Common myeloid progenitor, CD34-positive (primary cell): Measurements from ENCODE around the gene PPDPF.

Experiments
- CTCF ChIA-PET: fragments of 350-600 bp; sonication (Branson Sonifier 250); formaldehyde crosslinking; loops from one replicate; lab custom pipeline; 2021; ENCODE audit warnings: antibody characterized with exemption; lab: Charles Lee
- POLR2A ChIA-PET: fragments of 350-600 bp; sonication (Branson Sonifier 250); formaldehyde crosslinking; loops from one replicate; lab custom pipeline; 2021; ENCODE audit warnings: antibody characterized with exemption; lab: Charles Lee
- DNase-seq, 3 donors: peaks; one replicate each; pipeline versions ENCODE4 v3.0.0 to v3.0.0-alpha.2; 2013
- H3K27ac ChIP-seq, 2 experiments: 1 replicate in 1 of 2; 2 replicates in 1 of 2; pipeline ENCODE4 v1.7.0; 2013; ENCODE audit warnings: inconsistent platforms in 2 of 2, low read length in 2 of 2, mild to moderate bottlenecking in 2 of 2, low read depth in 1 of 2, moderate library complexity in 1 of 2; ENCODE audit not compliant: severe bottlenecking in 2 of 2, insufficient read depth in 1 of 2, poor library complexity in 1 of 2
- H3K27me3 ChIP-seq, 5 experiments: replicated peaks in 2 of 5; 1 replicate in 3 of 5; 2 replicates in 2 of 5; pipeline versions ENCODE4 v1.6.1 to v1.7.0; 2013; ENCODE audit warnings: low read length in 4 of 5, mild to moderate bottlenecking in 2 of 5, moderate library complexity in 2 of 5, inconsistent platforms in 1 of 5; ENCODE audit not compliant: insufficient read depth in 5 of 5, control insufficient read depth in 4 of 5
- H3K36me3 ChIP-seq, 4 experiments: 1 replicate in 2 of 4; 2 replicates in 2 of 4; pipeline versions ENCODE4 v1.6.1 to v1.7.0; 2013; ENCODE audit warnings: low read length in 3 of 4, control low read depth in 1 of 4, mild to moderate bottlenecking in 1 of 4; ENCODE audit not compliant: control insufficient read depth in 4 of 4, insufficient read depth in 4 of 4
- H3K4me1 ChIP-seq, 4 experiments: 1 replicate in 3 of 4; 2 replicates in 1 of 4; pipeline versions ENCODE4 v1.6.1 to v1.7.1; 2013; ENCODE audit warnings: low read length in 3 of 4, mild to moderate bottlenecking in 3 of 4, control low read depth in 1 of 4, inconsistent platforms in 1 of 4, moderate library complexity in 1 of 4; ENCODE audit not compliant: control insufficient read depth in 4 of 4, insufficient read depth in 4 of 4; ENCODE audit errors: control extremely low read depth in 1 of 4
- H3K4me3 ChIP-seq, 7 experiments: 1 replicate in 4 of 7; 2 replicates in 3 of 7; pipeline versions ENCODE4 v1.5.1 to v1.7.0; 2013; ENCODE audit warnings: mild to moderate bottlenecking in 7 of 7, low read length in 6 of 7, moderate library complexity in 6 of 7, inconsistent platforms in 2 of 7, low read depth in 2 of 7, control low read depth in 1 of 7; ENCODE audit not compliant: insufficient read depth in 4 of 7, control insufficient read depth in 1 of 7; ENCODE audit errors: extremely low read depth in 1 of 7
- H3K9me3 ChIP-seq, 5 experiments: 1 replicate in 4 of 5; 2 replicates in 1 of 5; pipeline versions ENCODE4 v1.6.1 to v1.7.1; 2013; ENCODE audit warnings: low read length in 4 of 5, mild to moderate bottlenecking in 2 of 5, inconsistent platforms in 1 of 5, low read depth in 1 of 5, moderate library complexity in 1 of 5; ENCODE audit not compliant: control insufficient read depth in 4 of 5, insufficient read depth in 2 of 5; ENCODE audit errors: control extremely low read depth in 1 of 5
- WGBS: methylation state at CpG from one replicate; pipeline ENCODE4 v1.1.5; 2013; ENCODE audit not compliant: insufficient coverage; 5-methylcytosine and 5-hydroxymethylcytosine counted together

The PPDPF gene

DNA sequence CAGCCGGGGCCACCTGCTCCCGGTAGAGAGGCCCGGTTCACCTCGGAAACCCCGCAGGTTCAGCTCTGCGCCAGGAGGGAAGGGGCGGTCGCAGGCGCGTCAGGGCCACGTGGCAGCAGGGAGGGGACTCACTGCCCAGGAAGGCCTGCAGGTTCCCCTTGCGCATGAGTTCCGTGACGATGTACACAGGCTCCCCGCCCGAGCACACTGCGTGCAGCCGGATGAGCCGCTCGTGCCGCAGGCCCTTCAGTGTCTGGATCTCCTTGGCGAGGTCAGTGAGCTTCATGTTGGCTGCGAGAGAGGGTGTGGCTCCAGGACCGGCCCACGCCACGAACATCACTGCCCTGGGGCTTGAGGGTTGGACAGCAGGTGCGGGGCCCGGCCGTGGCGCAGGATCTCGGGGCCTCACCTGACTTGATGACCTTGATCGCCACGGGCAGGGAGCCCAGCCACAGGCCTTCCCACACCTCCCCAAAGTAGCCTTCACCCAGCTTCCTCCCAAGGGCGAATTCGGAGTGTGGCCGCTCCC is 21.5 kb downstream of the PPDPF start:
- 95% methylated on average over 36 of the region's 36 CpGs for WGBS
- Histone ChIP-seq H3K36me3 (no peaks in the 10 kb centered on the region), H3K4me1 (peaks cover 0 to 21% (median 15%) of the 10 kb centered on the region in 4 experiments), H3K27me3 (peaks cover 0 to 11% (median 2%) of the 10 kb centered on the region in 5 experiments), H3K9me3 (no peaks in the 10 kb centered on the region), H3K27ac (no peak overlapping the region), H3K4me3 (no peak overlapping the region)
- no peak for DNase-seq
- ChIA-PET CTCF (interaction anchor here (1.2 to 1.8 kb wide), 2 partner anchors 21 to 24 kb away, joined by 4 read pairs; partner anchors contain the start of gene PPDPF), POLR2A (no interaction called here)

DNA sequence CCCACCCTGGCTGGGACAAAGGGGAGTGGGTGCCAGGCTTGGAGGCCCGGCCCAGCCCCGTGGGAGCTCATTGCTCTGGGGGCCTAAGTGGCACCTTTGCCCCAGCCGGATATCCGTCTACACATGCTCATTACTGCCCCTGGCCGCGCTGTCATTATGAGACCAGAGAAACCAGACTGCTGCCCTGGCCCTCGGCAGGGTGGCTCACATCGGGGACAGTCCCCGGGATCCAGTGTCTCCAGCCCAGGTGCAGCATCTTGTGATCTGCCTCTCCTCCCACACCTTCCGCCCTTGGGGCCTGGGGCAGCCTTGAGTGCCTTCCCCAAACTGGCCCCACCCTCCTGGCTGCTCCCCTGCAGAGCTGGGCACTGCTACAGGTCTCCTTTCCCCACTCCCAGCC is 22.1 kb downstream of the PPDPF start:
- Histone ChIP-seq H3K27ac (no peak overlapping the region), H3K4me1 (peaks cover 0 to 15% (median 9%) of the 10 kb centered on the region in 4 experiments)
- POLR2A ChIA-PET: no interaction called here

DNA sequence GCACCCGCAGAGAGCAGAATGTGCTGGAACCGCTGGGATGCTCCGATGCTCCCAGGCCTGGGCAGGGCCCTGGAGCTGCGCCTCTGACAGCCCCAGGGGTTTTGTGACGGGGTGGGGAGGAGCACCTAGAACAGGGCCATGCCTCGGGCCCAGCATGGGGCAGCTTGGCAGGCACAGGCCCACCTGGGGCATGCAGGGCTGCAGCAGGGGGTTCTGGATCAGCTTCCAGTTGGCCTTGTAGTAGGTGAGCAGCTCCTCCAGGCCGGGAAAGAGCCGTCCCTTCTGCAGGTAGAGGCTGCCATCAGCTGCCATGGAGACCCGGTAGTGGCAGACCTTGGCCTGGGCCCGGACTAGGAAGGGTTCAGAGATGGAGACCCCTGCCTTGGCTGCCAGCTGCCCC is 22.6 kb downstream of the PPDPF start:
- no peaks in the 10 kb centered on the region for H3K9me3 ChIP-seq
- H3K36me3 ChIP-seq: no peaks in the 10 kb centered on the region
- peaks cover 0 to 11% (median 6%) of the 10 kb centered on the region in 4 experiments for H3K4me1 ChIP-seq
- 100% methylated on average over 4 of the region's 10 CpGs for WGBS
- ChIA-PET POLR2A (interaction anchor here (0.6 kb wide), 1 partner anchor 20 kb away, joined by 3 read pairs; no protein-coding TSS in a partner anchor), CTCF (interaction anchor here (1.2 to 1.8 kb wide), 3 partner anchors 10 to 23 kb away, joined by 4 to 5 read pairs (median 4); partner anchors contain the start of gene PPDPF)
- H3K27ac ChIP-seq: no peak overlapping the region
- no peak overlapping the region for H3K4me3 ChIP-seq
- no peak for DNase-seq
- peaks cover 0 to 21% (median 4%) of the 10 kb centered on the region in 5 experiments for H3K27me3 ChIP-seq

More for the DNA sequence above, 22.1 kb downstream of the PPDPF start:
- Histone ChIP-seq H3K36me3 (no peaks in the 10 kb centered on the region), H3K4me3 (no peak overlapping the region), H3K9me3 (no peaks in the 10 kb centered on the region), H3K27me3 (peaks cover 0 to 16% (median 2%) of the 10 kb centered on the region in 5 experiments)
- DNase-seq: no peak
- WGBS: 94% methylated on average over 10 of the region's 10 CpGs
- CTCF ChIA-PET: interaction anchor here (1.2 to 1.8 kb wide), 3 partner anchors 10 to 24 kb away, joined by 4 to 5 read pairs (median 4); partner anchors contain the start of gene PPDPF

DNA sequence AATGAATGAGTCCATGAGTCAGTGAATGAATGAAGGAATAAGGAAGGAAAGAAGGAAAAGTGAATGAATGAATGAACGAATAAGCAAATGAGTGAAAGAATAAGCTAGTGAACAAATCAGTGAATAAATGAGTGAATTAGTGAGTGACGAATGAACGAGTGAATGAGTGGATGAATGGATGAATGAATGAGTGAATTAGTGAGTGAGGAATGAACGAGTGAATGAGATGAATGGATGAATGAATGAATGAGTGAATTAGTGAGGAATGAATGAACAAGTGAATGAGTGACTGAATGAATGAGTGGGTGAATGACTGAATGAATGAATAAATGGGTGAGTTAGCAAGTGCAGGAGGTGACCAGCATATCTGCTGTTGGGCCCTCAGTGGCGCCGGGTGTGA is 23.2 kb downstream of the PPDPF start:
- H3K4me3 ChIP-seq: no peak overlapping the region
- DNase-seq: no peak
- peaks cover 0 to 5% (median 2%) of the 10 kb centered on the region in 4 experiments for H3K4me1 ChIP-seq
- peaks cover 0 to 27% (median 6%) of the 10 kb centered on the region in 5 experiments for H3K27me3 ChIP-seq
- H3K36me3 ChIP-seq: no peaks in the 10 kb centered on the region
- POLR2A ChIA-PET: no interaction called here
- no peak overlapping the region for H3K27ac ChIP-seq
- 94% methylated on average over 6 of the region's 6 CpGs for WGBS
- CTCF ChIA-PET: interaction anchor here (1.3 to 1.8 kb wide), 3 partner anchors 9 to 23 kb away, joined by 3 to 5 read pairs (median 4); no protein-coding TSS in a partner anchor
- H3K9me3 ChIP-seq: no peaks in the 10 kb centered on the region

DNA sequence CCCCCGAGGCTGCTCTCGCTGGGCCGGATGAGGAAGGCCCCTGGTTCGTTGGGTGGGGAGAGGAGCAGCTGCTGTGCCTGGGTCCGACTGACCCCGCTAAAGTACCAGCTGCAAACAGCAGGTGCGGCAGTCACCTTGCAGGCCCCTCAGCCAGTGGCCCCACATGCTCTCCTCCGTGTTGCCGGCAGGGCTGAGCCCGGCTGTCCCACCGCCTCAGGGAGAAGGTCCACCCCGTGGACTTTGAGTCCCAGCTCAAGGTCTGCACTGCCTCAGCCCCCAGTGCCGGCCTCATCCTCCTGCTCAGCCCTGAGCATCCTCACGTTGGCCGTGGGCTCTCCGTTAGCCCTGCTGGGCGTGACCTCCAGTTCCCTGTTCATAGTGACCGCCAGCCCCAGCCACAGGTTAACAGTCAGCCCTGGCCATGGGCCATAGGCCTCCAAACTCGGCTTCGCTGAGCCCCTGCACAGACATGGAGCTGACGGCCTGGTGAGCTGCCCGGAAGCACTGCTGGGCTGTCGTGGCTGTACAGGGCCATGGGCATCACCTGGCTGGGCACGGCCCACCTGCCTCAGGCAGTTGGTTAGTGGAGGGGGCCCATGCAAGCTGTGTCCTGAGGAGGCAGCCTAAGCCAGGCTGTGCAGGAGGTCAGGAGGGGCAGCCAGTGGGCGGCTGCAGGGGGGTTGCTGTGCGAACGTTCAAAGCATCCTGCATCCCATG is 23.8 kb downstream of the PPDPF start:
- Histone ChIP-seq H3K27ac (no peak overlapping the region), H3K4me3 (no peak overlapping the region), H3K36me3 (no peaks in the 10 kb centered on the region), H3K9me3 (no peaks in the 10 kb centered on the region), H3K4me1 (peaks cover 0 to 3% (median 0%) of the 10 kb centered on the region in 4 experiments), H3K27me3 (peaks cover 0 to 30% (median 7%) of the 10 kb centered on the region in 5 experiments)
- ChIA-PET POLR2A (no interaction called here), CTCF (interaction anchor here (0.5 to 1.8 kb wide), 5 partner anchors 8 to 41 kb away, joined by 3 to 4 read pairs (median 4); no protein-coding TSS in a partner anchor)
- no peak for DNase-seq
- 92% methylated on average over 24 of the region's 27 CpGs for WGBS

DNA sequence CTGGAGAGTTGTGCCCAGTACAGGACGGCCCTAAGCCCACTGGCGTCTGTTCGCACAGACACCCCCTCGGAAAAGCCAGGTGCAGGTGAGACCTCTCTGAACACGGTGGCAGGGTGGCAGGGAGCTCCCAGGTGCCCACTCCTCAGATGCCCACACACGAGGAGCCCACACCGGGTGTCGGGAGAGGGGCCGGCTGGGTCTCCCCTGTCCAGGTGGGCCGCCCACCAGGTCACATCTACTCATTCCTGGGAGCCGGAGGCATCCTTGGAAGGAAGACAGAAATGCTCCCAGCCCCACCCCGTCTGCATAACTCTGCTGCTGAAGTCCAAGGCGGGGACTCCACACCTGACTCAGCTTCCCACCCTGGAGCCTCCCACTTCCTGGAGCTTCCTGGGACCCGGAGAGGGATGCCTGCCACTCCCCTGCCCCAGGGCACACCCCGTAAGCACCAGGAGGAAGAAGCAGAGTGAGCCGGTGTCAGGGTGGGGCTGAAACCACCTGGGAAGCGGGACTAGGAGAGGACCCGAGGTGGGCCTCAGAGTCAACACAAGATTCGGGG is 24.5 kb downstream of the PPDPF start:
- ChIA-PET POLR2A (no interaction called here), CTCF (interaction anchor here (0.5 to 1.5 kb wide), 4 partner anchors 9 to 42 kb away, joined by 3 to 4 read pairs (median 4); no protein-coding TSS in a partner anchor)
- H3K9me3 ChIP-seq: no peaks in the 10 kb centered on the region
- H3K27ac ChIP-seq: no peak overlapping the region
- H3K36me3 ChIP-seq: no peaks in the 10 kb centered on the region
- 86% methylated on average over 19 of the region's 19 CpGs for WGBS
- no peak for DNase-seq
- peaks cover 0 to 32% (median 7%) of the 10 kb centered on the region in 5 experiments for H3K27me3 ChIP-seq
- no peak overlapping the region for H3K4me3 ChIP-seq
- H3K4me1 ChIP-seq: peaks cover 0 to 3% (median 0%) of the 10 kb centered on the region in 4 experiments
